NCI-H2107 treated with DMSO at 0.1 percent for 48 hours (cell line): ENCODE results near the gene CKAP2.
"Not testable (repeated sequence)": the region's sequence is repeated elsewhere in the genome, so short reads cannot be mapped to it uniquely, and the experiment has no call there.

ENCODE experiments used
- DNase-seq: peaks from one replicate; lab custom pipeline; 2025; ENCODE audit not compliant: unreplicated experiment; lab: John Stamatoyannopoulos, UW

Gene CKAP2

GRCh38 chr13:52454820-52455676, at the start of gene CKAP2:
Gene CKAP2, plus strand, starts transcription at chr13:52455478. Its CDS starts 79 bp downstream, at chr13:52455557.
- peak; percentile 92 for DNase-seq

GRCh38 chr13:52405767-52406494, 49.3 kb upstream of the CKAP2 start, which contains the start of gene THSD1:
Gene THSD1, minus strand, starts transcription at chr13:52406172. Its CDS starts 3,572 bp downstream, at chr13:52402600.
- no peak for DNase-seq

- no peak for DNase-seq
Measured at GRCh38 chr13:52406629-52407028, 48.6 kb upstream of the CKAP2 start.

GRCh38 chr13:52407436-52407835, 47.8 kb upstream of the CKAP2 start:
- not testable (repeated sequence) for DNase-seq

GRCh38 chr13:52408071-52408658, 47.1 kb upstream of the CKAP2 start:
- not testable (repeated sequence) for DNase-seq

- no peak for DNase-seq
Measured at GRCh38 chr13:52411629-52412028, 43.6 kb upstream of the CKAP2 start.

GRCh38 chr13:52412128-52412527, 43.1 kb upstream of the CKAP2 start:
- DNase-seq = no peak

- no peak for DNase-seq
Measured at GRCh38 chr13:52414051-52414450, 41.2 kb upstream of the CKAP2 start.

- DNase-seq = no peak
Measured at GRCh38 chr13:52414963-52415362, 40.3 kb upstream of the CKAP2 start.

GRCh38 chr13:52419080-52419479, 36.2 kb upstream of the CKAP2 start:
- DNase-seq = no peak

GRCh38 chr13:52421216-52421615, 34.1 kb upstream of the CKAP2 start:
- DNase-seq = no peak

- DNase-seq = no peak
Measured at GRCh38 chr13:52428295-52428694, 27.0 kb upstream of the CKAP2 start.

GRCh38 chr13:52432456-52432855, 22.8 kb upstream of the CKAP2 start:
- DNase-seq = no peak

GRCh38 chr13:52446265-52446664, 9.0 kb upstream of the CKAP2 start:
- DNase-seq = no peak

GRCh38 chr13:52447354-52447753, 7.9 kb upstream of the CKAP2 start:
- DNase-seq = no peak

- no peak for DNase-seq
Measured at GRCh38 chr13:52447815-52448552, 7.3 kb upstream of the CKAP2 start.

GRCh38 chr13:52449331-52450011, 5.8 kb upstream of the CKAP2 start:
- peak; percentile 31 for DNase-seq

- peak; percentile 31 for DNase-seq
Measured at GRCh38 chr13:52450012-52450792, 5.1 kb upstream of the CKAP2 start, which contains the start of gene VPS36. Gene VPS36, minus strand, starts transcription at chr13:52450634. Its CDS starts 40 bp downstream, at chr13:52450594.

- DNase-seq = peak; percentile 84
Measured at GRCh38 chr13:52450793-52451116, 4.5 kb upstream of the CKAP2 start.
